Uterus (tissue), 2 donors: ENCODE measurements around the gene SPON2.

Experiments used
- POLR2A ChIP-seq, 2 donors: fragments of 450-650 bp; IDR thresholded peaks; one replicate each; pipeline ENCODE4 v1.6.1; 2016; ENCODE audit warnings: antibody characterized with exemption in 2 of 2, mild to moderate bottlenecking in 1 of 2, moderate library complexity in 1 of 2
- TF ChIP-seq, protein P1 (sequence below), 4 experiments: fragments of 200-600 bp in 2 of 4; fragments of 450-650 bp in 2 of 4; sonication (generic) in 2 of 4; IDR thresholded peaks; one replicate each; pipeline ENCODE4 v1.5.1; 2016 to 2019; ENCODE audit warnings: antibody characterized with exemption in 4 of 4, mild to moderate bottlenecking in 2 of 4, moderate library complexity in 1 of 4

DNA sequence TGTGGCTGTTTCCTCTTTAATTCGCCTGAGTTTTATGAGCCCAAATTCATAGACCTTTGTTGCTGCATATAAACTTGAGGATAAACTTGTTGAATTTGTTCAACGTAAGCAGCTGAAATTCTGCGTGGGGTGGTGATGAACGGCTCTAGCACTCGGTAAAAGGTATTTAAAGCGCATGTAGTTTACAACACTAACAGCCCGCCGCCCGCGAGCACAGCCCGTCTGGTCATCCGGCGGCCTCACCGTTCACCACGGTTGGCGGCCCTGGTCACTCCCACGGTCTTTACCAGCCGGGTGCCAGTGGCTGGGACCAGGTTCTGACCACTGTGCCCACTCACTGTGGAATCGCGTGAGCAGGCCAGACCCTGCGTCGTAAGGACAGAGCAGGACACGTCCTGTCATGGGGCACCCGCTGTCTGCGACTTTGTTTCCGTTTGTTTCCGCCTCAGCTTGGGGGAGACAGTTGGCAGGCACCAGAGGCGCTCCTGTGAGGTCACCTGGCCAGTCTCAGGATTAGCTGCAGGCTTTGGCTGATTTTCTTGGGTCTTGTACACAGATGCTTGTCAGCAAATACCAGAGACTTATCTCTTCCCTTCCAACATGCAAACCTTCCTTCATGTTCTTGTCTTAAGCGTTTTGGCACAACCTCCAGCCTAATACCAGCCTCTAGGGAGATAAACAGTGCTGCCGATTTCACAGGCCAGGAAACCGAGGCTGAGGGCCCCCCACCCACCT, 36.8 kb upstream of the SPON2 start:
- TF ChIP-seq POLR2A (IDR thresholded peaks at IDR 0.05): no peak
- TF ChIP-seq, protein P1, sequence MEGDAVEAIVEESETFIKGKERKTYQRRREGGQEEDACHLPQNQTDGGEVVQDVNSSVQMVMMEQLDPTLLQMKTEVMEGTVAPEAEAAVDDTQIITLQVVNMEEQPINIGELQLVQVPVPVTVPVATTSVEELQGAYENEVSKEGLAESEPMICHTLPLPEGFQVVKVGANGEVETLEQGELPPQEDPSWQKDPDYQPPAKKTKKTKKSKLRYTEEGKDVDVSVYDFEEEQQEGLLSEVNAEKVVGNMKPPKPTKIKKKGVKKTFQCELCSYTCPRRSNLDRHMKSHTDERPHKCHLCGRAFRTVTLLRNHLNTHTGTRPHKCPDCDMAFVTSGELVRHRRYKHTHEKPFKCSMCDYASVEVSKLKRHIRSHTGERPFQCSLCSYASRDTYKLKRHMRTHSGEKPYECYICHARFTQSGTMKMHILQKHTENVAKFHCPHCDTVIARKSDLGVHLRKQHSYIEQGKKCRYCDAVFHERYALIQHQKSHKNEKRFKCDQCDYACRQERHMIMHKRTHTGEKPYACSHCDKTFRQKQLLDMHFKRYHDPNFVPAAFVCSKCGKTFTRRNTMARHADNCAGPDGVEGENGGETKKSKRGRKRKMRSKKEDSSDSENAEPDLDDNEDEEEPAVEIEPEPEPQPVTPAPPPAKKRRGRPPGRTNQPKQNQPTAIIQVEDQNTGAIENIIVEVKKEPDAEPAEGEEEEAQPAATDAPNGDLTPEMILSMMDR (IDR thresholded peaks at IDR 0.05): no peak
